EH (cell line): ENCODE results near the gene SYS1.

Source experiments
- DNase-seq: peaks from one replicate; pipeline ENCODE4 v3.0.0-alpha.2; 2015; ENCODE audit warnings: low read depth

Gene SYS1

GRCh38 chr20:45362804-45363610, at the start of gene SYS1:
SYS1 (plus strand) TSS chr20:45363156; CDS start chr20:45363532, 376 bp downstream.
- DNase-seq: peak; percentile 99

- DNase-seq: no peak
These were observed 49.0 kb upstream of the SYS1 start for GRCh38 chr20:45313943-45314342.

DNA sequence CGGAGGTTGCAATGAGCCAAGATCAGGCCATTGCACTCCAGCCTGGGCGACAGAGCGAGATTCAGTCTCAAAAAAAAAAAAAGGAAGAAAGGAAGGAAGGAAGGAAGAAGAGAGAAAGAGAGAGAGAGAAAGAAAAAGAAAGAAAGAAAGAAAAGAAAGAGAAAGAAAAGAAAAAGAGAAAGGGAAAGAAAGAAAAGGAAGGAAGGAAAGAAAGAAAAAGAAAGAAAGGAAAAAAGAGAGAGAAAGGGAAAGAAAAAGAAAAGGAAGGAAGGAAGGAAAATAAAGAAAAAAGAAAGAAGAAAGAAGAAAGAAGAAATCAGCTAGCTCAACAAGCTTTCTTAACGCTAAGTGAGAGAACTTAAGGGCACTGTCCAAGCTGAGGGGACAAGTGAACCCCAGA, 47.3 kb upstream of the SYS1 start:
- DNase-seq: no peak

- DNase-seq: no peak
These were observed 46.5 kb upstream of the SYS1 start for GRCh38 chr20:45316150-45317080.

- no peak for DNase-seq
These were observed 45.1 kb upstream of the SYS1 start for GRCh38 chr20:45317826-45318225.

DNA sequence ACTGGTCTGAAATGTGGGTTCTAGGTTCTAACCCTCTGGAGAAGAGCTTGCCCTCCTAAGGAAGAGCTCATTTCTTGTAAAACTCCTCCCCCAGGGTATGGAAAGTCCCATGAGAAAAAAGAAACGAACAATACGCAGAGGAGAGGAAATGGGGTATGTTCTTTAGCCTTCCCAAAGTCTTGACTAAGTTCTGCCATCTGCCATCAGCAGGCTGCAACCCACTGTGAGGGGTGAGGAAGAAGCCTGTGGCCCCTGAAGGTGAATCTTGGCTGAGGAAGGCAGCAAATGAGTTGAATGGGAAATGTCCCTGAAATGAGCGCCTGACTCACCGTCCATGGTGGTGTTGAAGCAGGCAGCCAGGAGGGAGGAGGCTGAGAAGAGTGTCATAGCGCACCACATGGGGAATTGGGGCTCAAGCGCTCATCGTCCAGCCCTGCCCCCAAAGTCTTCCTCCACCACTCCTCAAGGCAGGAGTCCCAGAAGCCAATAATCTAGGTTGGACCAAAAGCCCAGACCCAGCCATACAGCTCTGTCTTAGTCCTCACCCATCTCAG, 44.5 kb upstream of the SYS1 start:
- DNase-seq: no peak

GRCh38 chr20:45318948-45319347, 44.0 kb upstream of the SYS1 start:
- no peak for DNase-seq

GRCh38 chr20:45320948-45321595, 41.9 kb upstream of the SYS1 start:
- DNase-seq: no peak

DNA sequence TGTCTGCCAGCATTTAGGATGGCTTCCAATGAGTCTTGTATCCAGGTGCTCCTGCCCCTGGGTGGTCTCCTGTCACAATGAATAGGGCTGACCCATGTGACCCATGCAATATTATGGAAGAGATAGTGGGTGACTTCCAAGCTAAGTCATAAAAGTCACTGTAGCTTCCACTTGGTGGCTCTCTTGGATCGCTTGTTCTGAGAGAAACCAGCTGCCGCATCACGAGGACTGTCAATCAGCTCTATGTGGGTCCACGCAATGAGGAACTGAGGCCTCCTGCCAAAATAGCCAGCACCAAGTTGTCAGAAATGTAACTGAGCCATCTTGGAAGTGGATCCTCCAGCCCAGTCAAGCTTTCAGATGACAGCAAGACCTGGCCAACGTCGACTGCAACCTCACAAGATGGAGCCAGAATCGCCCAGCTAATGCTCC, 40.0 kb upstream of the SYS1 start:
- peak; percentile 56 for DNase-seq

DNA sequence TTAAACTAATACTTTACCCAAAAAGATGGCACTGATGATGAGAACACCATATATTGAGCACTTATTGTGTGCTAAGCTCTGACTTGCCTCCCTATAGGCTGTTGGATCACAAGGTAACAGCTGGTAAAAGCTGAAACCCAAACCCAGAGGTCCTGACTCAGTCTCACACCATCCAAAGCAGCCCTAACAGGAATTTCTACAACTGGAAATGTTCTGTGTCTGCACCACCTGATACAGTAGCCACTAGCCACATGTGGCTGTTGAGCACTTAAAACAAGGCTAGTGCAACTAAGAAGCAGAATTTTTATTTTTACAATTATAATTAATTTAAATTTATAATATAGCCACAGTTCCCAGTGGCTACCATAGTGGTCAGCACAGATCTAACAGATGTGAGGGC, 39.2 kb upstream of the SYS1 start:
- peak; percentile 17 for DNase-seq

DNA sequence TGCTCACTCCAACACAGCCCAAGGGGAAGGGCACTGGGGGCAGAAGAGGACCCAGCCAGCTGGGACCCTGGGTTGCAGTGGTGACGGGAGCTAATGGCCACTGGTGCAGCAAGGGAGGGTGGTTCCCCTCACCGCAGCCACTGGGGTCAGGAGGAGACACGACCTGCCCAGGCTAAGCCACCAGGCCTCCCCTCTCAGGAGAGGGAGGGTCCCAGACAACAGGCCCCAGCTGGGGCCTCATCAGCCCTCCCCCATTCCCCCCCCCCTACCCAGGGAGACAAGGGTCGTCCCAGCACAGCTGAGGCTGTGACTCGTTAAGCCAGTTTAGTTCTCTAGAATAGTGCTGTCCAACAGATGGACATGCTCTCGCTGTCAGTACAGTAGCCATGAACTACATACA, 37.6 kb upstream of the SYS1 start:
- DNase-seq: no peak

- no peak for DNase-seq
These were observed 34.5 kb upstream of the SYS1 start for GRCh38 chr20:45328451-45328850.

GRCh38 chr20:45329497-45330319, 33.2 kb upstream of the SYS1 start:
- DNase-seq: no peak

DNA sequence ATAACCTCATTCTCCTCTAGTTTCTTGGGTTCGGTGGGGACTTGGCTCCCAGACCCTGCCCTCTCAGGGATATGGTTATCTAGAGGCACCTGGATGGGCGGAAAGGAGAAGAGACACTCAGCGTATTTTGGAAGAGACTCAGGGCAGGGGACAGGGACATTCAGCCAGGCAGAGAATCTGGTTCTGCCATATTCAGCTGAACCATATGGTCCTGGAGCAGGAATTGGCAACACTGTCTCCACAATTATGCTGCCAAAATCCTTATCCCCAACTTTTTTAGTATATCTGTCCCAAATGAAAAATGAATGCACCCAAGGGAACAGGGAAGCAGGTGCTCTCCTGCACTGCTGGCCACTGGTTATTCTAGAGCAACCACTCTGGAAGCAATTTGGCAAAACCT, 32.5 kb upstream of the SYS1 start:
- no peak for DNase-seq

DNA sequence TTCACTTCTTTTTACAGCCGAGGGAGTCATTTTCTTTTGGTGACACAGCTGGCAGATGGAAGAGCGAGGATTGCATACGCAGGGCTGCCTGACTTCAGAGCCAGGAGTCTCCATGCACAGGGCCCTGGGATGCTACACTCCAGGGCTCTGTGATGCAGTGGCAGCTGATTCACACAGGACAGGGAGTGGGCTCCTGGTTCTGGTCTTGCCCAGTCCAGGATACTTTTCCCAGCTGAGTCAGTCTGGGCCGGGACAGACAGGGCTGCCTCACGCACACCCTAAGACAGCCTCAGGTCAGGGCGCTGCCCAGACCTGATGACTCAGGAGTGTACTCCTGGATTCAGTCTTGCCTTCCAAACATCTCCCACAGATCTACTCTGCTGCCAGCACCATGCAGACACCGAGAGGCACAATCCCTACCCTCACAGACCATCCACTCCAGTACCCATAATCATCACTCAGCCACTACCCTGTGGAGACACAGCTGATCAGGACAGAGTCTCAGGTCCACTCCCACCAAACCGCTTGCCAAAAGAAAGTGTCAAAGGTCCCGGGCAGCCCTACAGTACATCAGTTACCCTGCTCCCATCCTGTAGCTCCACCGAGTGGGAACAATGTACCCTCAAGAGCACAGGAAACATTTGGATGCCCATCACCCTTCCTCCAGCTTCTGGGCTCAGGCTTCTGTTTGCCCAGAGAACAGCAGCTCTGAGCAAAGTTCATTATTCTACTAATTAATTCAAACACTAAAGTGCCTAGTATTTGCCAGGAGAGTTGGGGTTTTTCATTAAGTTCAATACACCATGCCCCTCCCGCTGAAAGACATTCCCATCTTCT, 26.2 kb upstream of the SYS1 start:
- DNase-seq: peak; percentile 95

- peak; percentile 98 for DNase-seq
These were observed 25.4 kb upstream of the SYS1 start for GRCh38 chr20:45337367-45338120.

DNA sequence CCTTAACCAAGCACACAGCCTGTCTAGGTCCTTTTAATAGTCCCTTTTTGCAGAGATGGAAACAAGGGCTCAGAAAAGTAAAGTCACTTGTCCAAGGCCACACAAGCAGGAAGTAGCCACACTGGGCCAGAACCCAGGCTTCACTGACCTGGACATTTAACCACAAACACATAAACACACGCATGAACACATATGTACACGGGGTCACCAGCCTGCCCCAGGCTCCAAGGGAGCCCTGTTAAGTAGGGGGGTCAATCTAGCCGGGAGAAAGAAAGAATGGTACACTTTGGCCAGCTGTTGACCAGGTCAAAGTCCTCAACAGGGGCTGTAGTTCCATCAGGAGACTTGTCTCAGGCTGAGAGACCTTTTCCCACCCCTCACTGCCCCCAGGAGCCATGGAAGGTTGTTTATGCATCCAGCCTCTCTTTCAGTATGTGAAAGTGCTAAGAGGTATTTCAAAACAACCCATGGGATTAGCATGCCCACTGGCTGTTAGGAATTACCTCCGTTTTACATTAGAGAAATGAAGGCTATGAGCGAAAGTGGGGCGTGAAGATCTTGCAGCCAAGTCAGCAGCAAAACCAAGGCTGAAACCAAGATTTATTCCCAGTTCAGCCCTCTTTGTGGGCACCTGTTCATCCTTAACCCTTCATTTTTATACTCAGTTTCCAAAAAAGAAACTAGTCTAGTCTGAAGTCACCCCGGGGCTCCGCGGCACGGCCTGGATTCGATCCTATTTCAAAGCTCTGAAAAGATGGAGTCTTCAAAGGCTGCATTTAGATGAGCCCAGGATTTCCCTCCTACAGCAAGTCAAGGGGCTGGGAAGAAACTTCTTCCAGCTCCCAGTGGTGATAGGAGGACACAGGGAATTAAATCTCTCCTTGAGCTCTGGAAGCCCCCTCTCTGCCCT, 24.6 kb upstream of the SYS1 start:
- no peak for DNase-seq

DNA sequence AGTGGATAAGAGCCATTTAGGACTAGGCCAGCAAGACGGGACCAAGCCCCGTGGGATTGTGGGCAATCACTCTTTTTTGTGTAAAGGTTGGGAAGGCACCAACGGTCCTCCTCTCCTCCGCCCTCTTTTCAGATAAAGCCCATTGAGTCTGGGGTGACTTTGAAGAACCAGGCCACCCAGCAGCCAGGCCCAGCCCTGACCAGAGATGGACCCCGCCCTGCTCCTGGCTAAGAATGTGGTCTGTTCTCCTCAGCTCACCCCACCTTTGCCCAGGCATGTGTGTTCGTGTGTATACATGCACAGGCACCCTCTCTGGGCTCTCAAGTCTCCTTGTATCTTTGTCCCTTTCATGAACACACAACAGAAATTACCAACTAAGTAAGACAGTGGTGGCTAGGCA, 23.9 kb upstream of the SYS1 start:
- no peak for DNase-seq

DNA sequence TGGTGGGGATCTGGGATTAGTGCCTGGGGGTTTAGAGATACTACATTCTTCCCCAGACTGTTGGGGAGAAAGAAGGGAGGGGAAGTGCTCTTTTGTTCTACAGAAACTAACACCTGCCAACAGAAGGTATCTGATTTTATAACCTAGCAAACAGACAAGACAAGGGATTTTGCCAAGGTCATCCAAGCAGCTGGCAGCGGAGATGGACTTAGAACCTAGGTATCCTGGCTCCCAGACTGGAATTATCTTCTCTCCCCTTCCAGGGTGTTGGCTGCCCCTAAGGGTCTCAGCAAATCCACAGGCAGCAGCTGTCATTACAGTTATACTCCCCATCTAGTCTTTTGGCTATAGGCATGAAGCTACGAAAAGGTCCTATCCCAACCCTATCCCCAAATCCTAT, 23.2 kb upstream of the SYS1 start:
- DNase-seq: no peak
